Measurements from ENCODE around the gene SLC15A3. TPM values are rescaled to one million over a fixed set of nuclear protein-coding genes. Genes with fewer than 3 reads are reported as not detected.

Gene SLC15A3
- polyA plus RNA-seq, 3 donors, result 27.1 to 121 (median 35.0) TPM

DNA sequence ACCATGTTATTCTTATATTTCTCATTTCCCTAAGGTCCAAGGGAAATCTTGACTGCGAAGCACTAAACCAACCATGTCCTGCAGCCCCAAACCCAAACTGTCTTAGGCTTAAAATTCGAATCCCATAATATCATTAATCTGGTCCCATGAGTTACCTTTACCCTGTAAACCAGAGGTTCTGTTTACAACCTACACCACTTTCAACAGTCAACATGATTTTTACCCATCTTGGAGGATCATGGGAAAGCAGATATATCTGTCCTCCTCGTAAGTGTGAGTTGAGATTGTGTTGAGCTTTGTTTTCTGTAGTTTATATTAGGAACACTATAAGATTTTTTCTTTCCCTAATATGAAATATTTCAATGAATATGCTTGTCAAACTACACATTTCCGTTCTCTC, 52.0 kb downstream of the SLC15A3 start:
- intact Hi-C loops (cut with micrococcal nuclease), result loop anchor here in 1 of 2 donors (2.0 kb wide), 1 partner anchor 69 kb away; no protein-coding TSS in a partner anchor
- H3K9ac ChIP-seq (ENCODE audit: insufficient read depth, low read length, poor library complexity, severe bottlenecking), result no peak overlapping the region
- H3K4me1 ChIP-seq (ENCODE audit: control insufficient read depth in 1 of 2, insufficient read depth in 2 of 2, low read length in 2 of 2), result peaks cover 5 to 7% of the 10 kb centered on the region in 2 donors
- WGBS (ENCODE audit: insufficient coverage), result 75% methylated on average over 2 of the region's 4 CpGs
- peak overlapping the region in 3 of 7 donors; percentile 25 to 70 (median 46) for H3K27ac Mint-ChIP-seq
- peaks cover 0 to 2% (median 0%) of the 10 kb centered on the region in 3 donors for H3K27me3 Mint-ChIP-seq (ENCODE audit: low read depth in 3 of 3)
- no peak overlapping the region for H3K27ac ChIP-seq (ENCODE audit: low read depth in 1 of 2, low read length in 2 of 2)
- H3K9me3 Mint-ChIP-seq, result no peaks in the 10 kb centered on the region
- H3K36me3 Mint-ChIP-seq, result peaks cover 80 to 83% of the 10 kb centered on the region in 2 donors
- H3K4me3 ChIP-seq (replicated peaks in 1 of 3; ENCODE audit: low read depth in 2 of 3, low read length in 3 of 3), result no peak overlapping the region
- H3K4me1 Mint-ChIP-seq, result peaks cover 16% of the 10 kb centered on the region
- no peak for DNase-seq
- peaks cover 27% of the 10 kb centered on the region for H3K79me2 ChIP-seq (ENCODE audit: insufficient read depth, low read length)
- H3K27me3 ChIP-seq (ENCODE audit: control insufficient read depth in 2 of 2, insufficient read depth in 2 of 2, low read length in 2 of 2), result no peaks in the 10 kb centered on the region
- no peaks in the 10 kb centered on the region for H3K9me3 ChIP-seq (replicated peaks in 1 of 2; ENCODE audit: control insufficient read depth in 1 of 2, insufficient read depth in 1 of 2, low read length in 2 of 2)
- no peak overlapping the region for H3K4me2 ChIP-seq (replicated peaks; ENCODE audit: extremely low read depth, low read length, poor library complexity, severe bottlenecking)
- H2AFZ ChIP-seq (ENCODE audit: insufficient read depth, low read depth, low read length, poor library complexity, severe bottlenecking), result no peak overlapping the region
- peaks cover 77 to 91% of the 10 kb centered on the region in 2 donors for H3K36me3 ChIP-seq (replicated peaks in 1 of 2; ENCODE audit: control insufficient read depth in 1 of 2, insufficient read depth in 2 of 2, low read length in 2 of 2)
- peaks cover 18% of the 10 kb centered on the region for H4K20me1 ChIP-seq (ENCODE audit: insufficient read depth, low read length)
- TF ChIP-seq, protein P1, sequence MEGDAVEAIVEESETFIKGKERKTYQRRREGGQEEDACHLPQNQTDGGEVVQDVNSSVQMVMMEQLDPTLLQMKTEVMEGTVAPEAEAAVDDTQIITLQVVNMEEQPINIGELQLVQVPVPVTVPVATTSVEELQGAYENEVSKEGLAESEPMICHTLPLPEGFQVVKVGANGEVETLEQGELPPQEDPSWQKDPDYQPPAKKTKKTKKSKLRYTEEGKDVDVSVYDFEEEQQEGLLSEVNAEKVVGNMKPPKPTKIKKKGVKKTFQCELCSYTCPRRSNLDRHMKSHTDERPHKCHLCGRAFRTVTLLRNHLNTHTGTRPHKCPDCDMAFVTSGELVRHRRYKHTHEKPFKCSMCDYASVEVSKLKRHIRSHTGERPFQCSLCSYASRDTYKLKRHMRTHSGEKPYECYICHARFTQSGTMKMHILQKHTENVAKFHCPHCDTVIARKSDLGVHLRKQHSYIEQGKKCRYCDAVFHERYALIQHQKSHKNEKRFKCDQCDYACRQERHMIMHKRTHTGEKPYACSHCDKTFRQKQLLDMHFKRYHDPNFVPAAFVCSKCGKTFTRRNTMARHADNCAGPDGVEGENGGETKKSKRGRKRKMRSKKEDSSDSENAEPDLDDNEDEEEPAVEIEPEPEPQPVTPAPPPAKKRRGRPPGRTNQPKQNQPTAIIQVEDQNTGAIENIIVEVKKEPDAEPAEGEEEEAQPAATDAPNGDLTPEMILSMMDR (IDR thresholded peaks at IDR 0.05), result no peak
- H3K4me3 Mint-ChIP-seq, result no peak overlapping the region

DNA sequence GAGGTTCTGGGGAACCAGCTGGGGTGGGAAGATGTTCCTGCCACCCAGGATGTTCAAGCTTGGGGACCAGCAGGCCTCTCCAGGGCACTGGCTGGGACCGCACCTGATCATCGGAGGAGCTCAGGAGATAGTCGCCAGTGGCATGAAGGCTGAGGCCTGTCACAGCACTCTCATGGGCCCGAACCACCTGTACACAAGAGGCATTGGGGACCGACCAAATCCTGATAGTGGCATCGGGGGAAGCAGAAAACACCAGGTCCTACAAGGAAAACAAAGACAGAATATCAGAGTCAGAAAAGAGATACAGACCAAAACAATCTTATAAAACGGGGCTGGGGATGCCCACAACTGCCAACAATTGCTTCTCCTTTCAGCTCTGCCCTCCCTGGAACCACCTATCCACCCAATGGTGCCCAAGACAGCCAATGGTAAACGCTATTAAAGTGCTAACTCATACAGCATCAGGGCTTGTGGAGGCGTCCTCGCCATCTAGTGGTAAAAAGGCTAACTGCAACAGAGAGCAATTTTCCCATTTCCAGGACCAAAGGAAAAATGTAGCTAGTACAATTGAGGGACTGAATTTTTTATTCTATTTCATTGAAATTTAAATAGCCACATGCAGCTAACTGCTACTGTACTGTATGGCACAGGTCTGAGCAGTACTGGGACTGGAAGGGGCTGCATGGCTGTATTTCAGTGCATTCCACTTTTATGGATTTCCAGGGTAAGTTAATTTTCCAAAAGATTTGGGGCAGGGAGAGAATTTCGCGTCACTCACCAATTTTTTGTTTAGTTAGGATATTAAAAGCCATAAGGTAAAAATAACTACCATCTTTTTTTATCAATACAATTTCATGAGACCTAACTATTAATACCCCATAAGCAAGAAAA, 52.7 kb downstream of the SLC15A3 start:
- Histone ChIP-seq H3K9ac (ENCODE audit: insufficient read depth, low read length, poor library complexity, severe bottlenecking) (no peak overlapping the region), H3K4me2 (replicated peaks; ENCODE audit: extremely low read depth, low read length, poor library complexity, severe bottlenecking) (no peak overlapping the region), H3K4me3 (replicated peaks in 1 of 3; ENCODE audit: low read depth in 2 of 3, low read length in 3 of 3) (no peak overlapping the region), H3K9me3 (replicated peaks in 1 of 2; ENCODE audit: control insufficient read depth in 1 of 2, insufficient read depth in 1 of 2, low read length in 2 of 2) (no peaks in the 10 kb centered on the region), H3K36me3 (replicated peaks in 1 of 2; ENCODE audit: control insufficient read depth in 1 of 2, insufficient read depth in 2 of 2, low read length in 2 of 2) (peaks cover 84 to 97% of the 10 kb centered on the region in 2 donors), H2AFZ (ENCODE audit: insufficient read depth, low read depth, low read length, poor library complexity, severe bottlenecking) (no peak overlapping the region), H3K27me3 (ENCODE audit: control insufficient read depth in 2 of 2, insufficient read depth in 2 of 2, low read length in 2 of 2) (no peaks in the 10 kb centered on the region), H3K4me1 (ENCODE audit: control insufficient read depth in 1 of 2, insufficient read depth in 2 of 2, low read length in 2 of 2) (peaks cover 0 to under 1% of the 10 kb centered on the region in 2 donors), H4K20me1 (ENCODE audit: insufficient read depth, low read length) (peaks cover 11% of the 10 kb centered on the region), H3K79me2 (ENCODE audit: insufficient read depth, low read length) (peaks cover 20% of the 10 kb centered on the region), H3K27ac (ENCODE audit: low read depth in 1 of 2, low read length in 2 of 2) (peak overlapping the region in 1 of 2 donors; percentile 69)
- intact Hi-C loops (cut with micrococcal nuclease), result no loop called here
- H3K36me3 Mint-ChIP-seq, result peaks cover 87 to 90% of the 10 kb centered on the region in 2 donors
- peak overlapping the region in 6 of 7 donors; percentile 45 to 88 (median 74) for H3K27ac Mint-ChIP-seq
- WGBS (ENCODE audit: insufficient coverage), result 73% methylated on average over 8 of the region's 12 CpGs
- H3K9me3 Mint-ChIP-seq, result no peaks in the 10 kb centered on the region
- TF ChIP-seq, protein P1 (IDR thresholded peaks at IDR 0.05), result peak; percentile 99
- H3K4me1 Mint-ChIP-seq, result peaks cover 11% of the 10 kb centered on the region
- DNase-seq, result peak; percentile 54 to 80 (median 68)
- H3K27me3 Mint-ChIP-seq (ENCODE audit: low read depth in 3 of 3), result peaks cover 0 to 1% (median 0%) of the 10 kb centered on the region in 3 donors
- H3K4me3 Mint-ChIP-seq, result no peak overlapping the region

Data from CD14-positive monocyte (primary cell).